GM10847 (cell line): Measurements from ENCODE around the gene UPF2.

Experiments used
- POLR2A ChIP-seq: IDR thresholded peaks from 2 replicates; pipeline ENCODE4 v1.6.1; 2011; ENCODE audit not compliant: insufficient read length; ENCODE audit errors: extremely low read depth

The UPF2 gene

GRCh38 chr10:11901833-11902475 is 140.7 kb downstream of the UPF2 start:
- no peak for TF ChIP-seq POLR2A

- TF ChIP-seq POLR2A, result no peak
These were observed 141.2 kb downstream of the UPF2 start for GRCh38 chr10:11901454-11901832.

DNA sequence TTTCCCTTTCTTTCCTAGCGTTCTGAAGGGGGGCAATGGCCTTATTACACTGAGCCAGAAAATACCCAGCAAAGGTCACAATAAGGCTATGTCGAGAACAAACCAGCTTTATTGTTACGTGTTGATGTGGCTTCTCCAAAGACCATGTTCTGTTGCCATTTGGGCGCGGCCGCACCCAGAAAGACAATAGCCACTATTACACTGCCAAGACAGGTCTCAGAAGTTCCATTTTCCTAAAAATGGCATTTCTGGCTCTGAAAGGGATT is 141.6 kb downstream of the UPF2 start:
- TF ChIP-seq POLR2A, result no peak

- no peak for TF ChIP-seq POLR2A
These were observed 143.3 kb downstream of the UPF2 start for GRCh38 chr10:11899067-11899876.

- TF ChIP-seq POLR2A, result no peak
These were observed 144.1 kb downstream of the UPF2 start for GRCh38 chr10:11898372-11899066.

- TF ChIP-seq POLR2A, result no peak
These were observed 144.6 kb downstream of the UPF2 start for GRCh38 chr10:11898033-11898371.

DNA sequence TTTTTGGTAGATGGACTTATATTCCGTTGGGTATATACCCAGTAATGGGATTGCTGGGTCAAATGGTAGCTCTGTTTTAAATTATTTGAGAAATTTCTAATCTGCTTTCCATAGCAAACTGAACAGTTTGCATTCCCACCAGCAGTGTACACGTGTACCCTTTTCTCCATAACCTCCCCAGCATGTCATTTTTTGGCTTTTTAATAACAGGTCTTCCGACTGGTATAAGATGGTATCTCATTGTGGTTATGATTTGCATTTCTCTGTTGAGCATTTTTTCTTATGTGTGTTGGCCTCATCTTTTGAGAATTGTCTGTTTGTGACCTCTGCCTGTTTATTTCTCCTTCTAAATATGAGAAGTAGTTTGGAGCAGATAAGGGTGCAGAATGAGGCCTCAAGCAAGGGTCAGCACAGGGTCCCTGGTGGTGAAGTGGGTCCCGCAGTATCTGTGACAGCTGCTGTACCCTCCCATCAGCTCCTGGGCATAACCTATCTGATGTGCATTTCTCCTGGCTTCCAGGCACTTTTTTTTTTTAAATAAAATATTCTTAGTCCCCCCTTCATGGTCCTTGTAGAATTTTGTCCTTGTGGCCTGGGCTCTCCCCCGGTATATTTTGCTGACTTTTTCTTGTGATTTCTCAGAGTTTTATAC is 145.9 kb downstream of the UPF2 start:
- no peak for TF ChIP-seq POLR2A

- TF ChIP-seq POLR2A, result no peak
These were observed 147.0 kb downstream of the UPF2 start for GRCh38 chr10:11895598-11895997.

DNA sequence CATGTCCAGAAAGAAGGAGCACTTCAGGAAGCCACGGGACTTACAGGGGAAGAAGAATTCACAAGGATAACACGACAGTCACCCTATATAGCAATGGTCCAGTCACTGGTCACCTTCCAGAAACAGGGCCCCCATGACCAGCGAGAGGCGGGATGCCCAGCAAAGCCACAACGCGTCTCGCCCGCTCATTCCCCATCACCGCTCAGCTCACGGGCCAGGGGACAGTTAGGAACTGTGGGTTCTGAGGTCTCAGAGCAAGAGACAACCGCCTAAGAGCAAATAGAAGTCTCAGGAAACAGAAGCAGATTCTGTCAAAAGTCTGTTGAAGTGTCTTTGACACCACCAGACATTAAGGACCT is 147.5 kb downstream of the UPF2 start:
- TF ChIP-seq POLR2A, result no peak

DNA sequence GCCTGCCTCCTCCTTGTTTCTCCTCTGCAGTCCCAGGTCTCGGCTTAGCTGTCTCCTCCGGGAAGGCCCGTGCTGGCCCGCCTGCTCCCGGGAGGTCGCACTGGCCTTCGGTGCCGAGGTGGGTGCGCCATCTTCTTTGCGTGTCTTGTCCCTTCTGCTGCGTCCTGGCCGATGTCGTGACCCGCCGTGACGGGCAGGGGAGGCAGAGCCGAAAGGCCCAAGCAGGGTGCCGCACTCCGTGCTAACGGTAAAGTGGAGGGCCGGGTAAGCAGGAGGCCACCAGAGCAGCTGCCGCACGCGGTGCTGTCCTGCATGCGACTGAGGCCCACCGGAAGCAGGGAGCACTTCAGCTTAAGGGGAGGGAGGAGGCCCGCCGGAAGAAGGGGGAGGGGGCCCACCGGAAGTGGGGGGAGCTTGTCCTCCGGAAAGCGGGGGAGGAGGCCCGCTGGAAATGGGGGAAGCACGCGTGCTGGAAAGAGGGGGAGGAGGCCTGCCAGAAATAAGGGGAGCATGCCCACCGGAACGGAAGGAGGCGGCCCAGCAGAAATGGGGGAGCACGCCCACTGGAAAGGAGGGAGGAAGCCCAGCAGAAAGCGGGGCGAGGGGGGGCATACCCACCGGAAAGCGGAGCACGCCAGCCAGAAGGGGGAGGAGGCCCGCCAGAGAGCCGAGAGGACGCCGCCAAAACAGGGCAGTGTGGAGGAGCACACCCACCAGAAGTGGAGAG is 148.1 kb downstream of the UPF2 start:
- no peak for TF ChIP-seq POLR2A

DNA sequence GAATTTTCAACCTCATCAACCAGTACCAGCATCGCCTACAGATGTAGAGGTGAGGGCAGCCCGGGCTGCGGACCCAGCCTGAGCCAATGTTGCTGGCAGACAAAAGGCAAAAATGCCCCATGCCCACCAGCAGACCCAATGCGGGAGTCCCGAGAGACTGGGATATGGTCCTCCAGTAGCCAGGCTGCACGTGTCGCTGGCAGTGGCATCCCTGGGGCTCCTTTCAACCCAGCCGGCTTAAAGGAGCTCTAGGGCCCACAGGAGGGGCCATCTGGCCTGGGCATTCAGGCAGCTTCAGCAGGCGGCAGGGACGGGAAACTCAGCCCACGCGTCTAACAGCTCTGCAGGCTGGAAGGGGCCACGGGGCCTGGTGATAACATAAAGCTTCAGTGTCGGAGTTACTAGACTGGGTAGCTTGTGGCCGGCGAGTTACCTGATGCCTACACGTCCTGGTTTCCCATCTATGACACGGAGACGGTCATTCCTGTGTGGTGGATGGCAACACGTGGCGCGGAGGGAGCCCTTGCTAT is 148.8 kb downstream of the UPF2 start:
- TF ChIP-seq POLR2A, result no peak

DNA sequence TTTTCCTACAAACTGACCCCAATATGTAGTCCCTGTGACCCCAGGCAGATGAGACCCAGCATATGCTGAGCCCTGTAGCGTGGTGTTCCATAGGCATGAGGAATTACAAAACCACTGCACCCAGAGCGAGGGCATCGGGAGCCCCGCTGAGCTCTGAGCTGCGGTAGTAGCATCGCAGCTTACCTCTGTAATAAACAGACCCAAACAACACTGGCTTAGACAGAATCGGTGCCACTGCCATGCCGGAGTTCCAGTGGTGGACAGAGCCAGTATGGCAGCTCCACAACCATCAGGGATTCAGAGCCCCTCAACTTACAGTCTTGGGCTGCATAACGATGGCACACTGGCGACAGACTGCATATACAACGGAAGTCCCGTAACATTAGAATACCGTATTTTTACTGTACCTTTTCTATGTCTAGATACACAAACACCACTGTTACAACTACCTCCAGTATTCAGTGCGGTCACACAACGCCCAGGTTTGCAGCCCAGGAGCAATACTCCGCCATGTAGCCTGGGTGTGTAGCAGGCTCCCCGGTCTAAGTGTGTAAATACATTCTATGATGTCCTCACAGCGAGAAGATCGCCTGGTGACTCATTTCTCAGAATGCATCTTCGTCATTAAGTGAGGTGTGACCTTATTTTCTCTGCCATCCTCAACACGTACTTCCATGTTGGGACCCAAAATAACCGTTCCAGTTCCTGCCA is 150.7 kb downstream of the UPF2 start:
- no peak for TF ChIP-seq POLR2A

- TF ChIP-seq POLR2A, result no peak
These were observed 155.0 kb downstream of the UPF2 start for GRCh38 chr10:11887381-11888227.

DNA sequence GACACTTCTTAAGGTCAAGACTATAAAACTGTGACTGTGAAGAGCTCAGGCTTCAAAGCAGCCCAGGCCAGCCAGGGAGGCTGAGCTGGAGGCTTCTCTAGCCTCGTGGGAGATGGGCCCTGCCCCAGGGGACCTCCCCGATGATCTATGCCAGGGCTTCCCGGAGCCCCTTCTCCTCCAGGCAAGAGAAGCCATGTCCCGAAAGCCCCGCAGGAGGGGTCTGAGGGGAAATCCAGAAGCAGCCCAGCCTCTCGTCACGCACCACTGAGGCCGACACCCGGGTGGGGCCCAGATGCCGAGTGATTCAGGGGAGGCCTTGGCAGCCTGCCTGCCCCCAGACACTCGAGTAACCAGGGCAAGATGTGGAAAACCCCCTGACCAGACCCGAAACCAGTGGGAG is 155.8 kb downstream of the UPF2 start:
- no peak for TF ChIP-seq POLR2A

- no peak for TF ChIP-seq POLR2A
These were observed 156.5 kb downstream of the UPF2 start for GRCh38 chr10:11886138-11886474.
